Measurements from ENCODE around the gene OR52N2. TPM values are rescaled to one million over a fixed set of nuclear protein-coding genes. Genes with fewer than 3 reads are reported as not detected.

Gene OR52N2
- total and polyA plus RNA-seq, 9 of the 15 experiments (the other 6 are each of a cell fraction or from before 2014, with no cell fraction given) = not detected

DNA sequence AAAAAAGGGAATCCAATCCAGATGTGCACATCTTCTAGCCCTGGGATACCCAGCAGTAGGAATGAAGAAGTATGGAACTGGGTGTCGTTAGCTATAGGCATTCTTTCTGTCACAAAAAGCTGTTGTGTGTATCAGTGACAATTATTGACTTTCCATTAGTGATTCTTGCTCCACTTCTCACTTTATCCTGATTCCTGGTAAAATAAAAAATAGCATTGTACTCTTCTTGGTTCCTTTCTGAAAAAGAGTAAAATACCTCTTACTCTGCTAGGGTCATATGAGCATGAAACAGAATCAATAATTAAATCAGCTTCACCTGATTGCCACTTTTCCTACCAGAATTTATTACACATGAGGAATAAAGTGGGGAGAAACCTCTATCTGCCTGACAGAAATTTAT is 33.1 kb downstream of the OR52N2 start, which contains the start of gene OR52E6:
Gene OR52E6, minus strand, starts transcription at position 101 of the 400 bp plus-strand sequence. Its CDS starts 0 bp downstream, at position 101.
- no peak for ATAC-seq
- in situ Hi-C loops (cut with MboI) = no loop called here
- WGBS (ENCODE audit: insufficient coverage, low coverage, missing lambda C conversion rate) = 0% methylated on average over 1 of the region's 1 CpG
- no peak within 1 kb of the TSS for H3K4me2 ChIP-seq (ENCODE audit: insufficient read depth, low read length)
- FAIRE-seq = no peak
- BruUV-seq (replicated peaks) = no TSS peak
- H3K4me1 ChIP-seq (replicated peaks in 1 of 2; ENCODE audit: control insufficient read depth in 2 of 2, insufficient read depth in 2 of 2, low read length in 2 of 2) = no peaks in the 10 kb centered on the region
- H2AFZ ChIP-seq (ENCODE audit: low read depth, low read length) = no peak within 1 kb of the TSS
- no peaks in the 10 kb centered on the region for H3K27me3 ChIP-seq (ENCODE audit: control insufficient read depth in 2 of 2, insufficient read depth in 2 of 2, low read length in 2 of 2)
- ChIA-PET POLR2A (no interaction called here), CTCF (ENCODE audit: low intra/inter-chr PET ratio) (no interaction called here)
- no peaks in the 10 kb centered on the region for H3K9me3 ChIP-seq (replicated peaks; ENCODE audit: control insufficient read depth, insufficient read depth, low read depth, low read length)
- TF ChIP-seq C11orf30 (IDR thresholded peaks at IDR 0.05; ENCODE audit: low read depth) (no peak), XRCC4 (IDR thresholded peaks at IDR 0.05; ENCODE audit: extremely low read depth, insufficient read depth, insufficient read length) (no peak), TEAD2 (tag; IDR thresholded peaks at IDR 0.05) (no peak), HNRNPUL1 (IDR thresholded peaks at IDR 0.05; ENCODE audit: low read length) (no peak), KLF13 (tag; IDR thresholded peaks at IDR 0.05; ENCODE audit: borderline replicate concordance, low read depth) (no peak), MED1 (CRISPR knock-in tag; IDR thresholded peaks at IDR 0.05; ENCODE audit: borderline replicate concordance) (no peak), ILK (tag; IDR thresholded peaks at IDR 0.05; ENCODE audit: borderline replicate concordance, low read depth) (no peak), SPI1 (IDR thresholded peaks at IDR 0.05; ENCODE audit: borderline replicate concordance, low read depth, low read length) (no peak)
- TF ChIP-seq, protein P1, sequence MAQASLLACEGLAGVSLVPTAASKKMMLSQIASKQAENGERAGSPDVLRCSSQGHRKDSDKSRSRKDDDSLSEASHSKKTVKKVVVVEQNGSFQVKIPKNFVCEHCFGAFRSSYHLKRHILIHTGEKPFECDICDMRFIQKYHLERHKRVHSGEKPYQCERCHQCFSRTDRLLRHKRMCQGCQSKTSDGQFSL (CRISPR knock-in tag; IDR thresholded peaks at IDR 0.05) = no peak
- TF ChIP-seq, protein P1 (tag; IDR thresholded peaks at IDR 0.05) = no peak
- TF ChIP-seq, protein P2, sequence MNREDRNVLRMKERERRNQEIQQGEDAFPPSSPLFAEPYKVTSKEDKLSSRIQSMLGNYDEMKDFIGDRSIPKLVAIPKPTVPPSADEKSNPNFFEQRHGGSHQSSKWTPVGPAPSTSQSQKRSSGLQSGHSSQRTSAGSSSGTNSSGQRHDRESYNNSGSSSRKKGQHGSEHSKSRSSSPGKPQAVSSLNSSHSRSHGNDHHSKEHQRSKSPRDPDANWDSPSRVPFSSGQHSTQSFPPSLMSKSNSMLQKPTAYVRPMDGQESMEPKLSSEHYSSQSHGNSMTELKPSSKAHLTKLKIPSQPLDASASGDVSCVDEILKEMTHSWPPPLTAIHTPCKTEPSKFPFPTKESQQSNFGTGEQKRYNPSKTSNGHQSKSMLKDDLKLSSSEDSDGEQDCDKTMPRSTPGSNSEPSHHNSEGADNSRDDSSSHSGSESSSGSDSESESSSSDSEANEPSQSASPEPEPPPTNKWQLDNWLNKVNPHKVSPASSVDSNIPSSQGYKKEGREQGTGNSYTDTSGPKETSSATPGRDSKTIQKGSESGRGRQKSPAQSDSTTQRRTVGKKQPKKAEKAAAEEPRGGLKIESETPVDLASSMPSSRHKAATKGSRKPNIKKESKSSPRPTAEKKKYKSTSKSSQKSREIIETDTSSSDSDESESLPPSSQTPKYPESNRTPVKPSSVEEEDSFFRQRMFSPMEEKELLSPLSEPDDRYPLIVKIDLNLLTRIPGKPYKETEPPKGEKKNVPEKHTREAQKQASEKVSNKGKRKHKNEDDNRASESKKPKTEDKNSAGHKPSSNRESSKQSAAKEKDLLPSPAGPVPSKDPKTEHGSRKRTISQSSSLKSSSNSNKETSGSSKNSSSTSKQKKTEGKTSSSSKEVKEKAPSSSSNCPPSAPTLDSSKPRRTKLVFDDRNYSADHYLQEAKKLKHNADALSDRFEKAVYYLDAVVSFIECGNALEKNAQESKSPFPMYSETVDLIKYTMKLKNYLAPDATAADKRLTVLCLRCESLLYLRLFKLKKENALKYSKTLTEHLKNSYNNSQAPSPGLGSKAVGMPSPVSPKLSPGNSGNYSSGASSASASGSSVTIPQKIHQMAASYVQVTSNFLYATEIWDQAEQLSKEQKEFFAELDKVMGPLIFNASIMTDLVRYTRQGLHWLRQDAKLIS (CRISPR knock-in tag; IDR thresholded peaks at IDR 0.05) = no peak
- TF ChIP-seq, protein P3, sequence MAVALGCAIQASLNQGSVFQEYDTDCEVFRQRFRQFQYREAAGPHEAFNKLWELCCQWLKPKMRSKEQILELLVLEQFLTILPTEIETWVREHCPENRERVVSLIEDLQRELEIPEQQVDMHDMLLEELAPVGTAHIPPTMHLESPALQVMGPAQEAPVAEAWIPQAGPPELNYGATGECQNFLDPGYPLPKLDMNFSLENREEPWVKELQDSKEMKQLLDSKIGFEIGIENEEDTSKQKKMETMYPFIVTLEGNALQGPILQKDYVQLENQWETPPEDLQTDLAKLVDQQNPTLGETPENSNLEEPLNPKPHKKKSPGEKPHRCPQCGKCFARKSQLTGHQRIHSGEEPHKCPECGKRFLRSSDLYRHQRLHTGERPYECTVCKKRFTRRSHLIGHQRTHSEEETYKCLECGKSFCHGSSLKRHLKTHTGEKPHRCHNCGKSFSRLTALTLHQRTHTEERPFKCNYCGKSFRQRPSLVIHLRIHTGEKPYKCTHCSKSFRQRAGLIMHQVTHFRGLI (CRISPR knock-in tag; IDR thresholded peaks at IDR 0.05) = no peak
- H3K9me1 ChIP-seq (ENCODE audit: control insufficient read depth, insufficient read depth, low read length) = no peaks in the 10 kb centered on the region
- intact Hi-C loops (cut with micrococcal nuclease) = no loop called here
- H3K9ac ChIP-seq (ENCODE audit: insufficient read depth in 1 of 2, low read depth in 2 of 2, low read length in 2 of 2) = no peak within 1 kb of the TSS
- H3K4me3 ChIP-seq = no peak within 1 kb of the TSS
- no peaks in the 10 kb centered on the region for H4K20me1 ChIP-seq (replicated peaks; ENCODE audit: control insufficient read depth, insufficient read depth, low read length)
- no peaks in the 10 kb centered on the region for H3K79me2 ChIP-seq (ENCODE audit: control insufficient read depth, insufficient read depth, low read length)
- H3K27ac ChIP-seq (ENCODE audit: extremely low read depth, low read depth, low read length) = no peak within 1 kb of the TSS
- no peaks in the 10 kb centered on the region for H3K36me3 ChIP-seq (ENCODE audit: control insufficient read depth, insufficient read depth, low read length)
- no peak for DNase-seq (ENCODE audit: extremely low read depth in 1 of 4, low spot score in 3 of 4)

Data from K562 (cell line).